MG63 (cell line): Measurements from ENCODE around the gene RBM42. TPM values are rescaled to one million over a fixed set of nuclear protein-coding genes. Genes with fewer than 3 reads are reported as not detected.
A peak's percentile ranks its signal among the peaks of the same experiment; 100 is the strongest.

ENCODE experiments used
- DNase-seq: peaks from one replicate; pipeline ENCODE4 v3.0.0-alpha.2; 2020
- H3K27me3 ChIP-seq: fragments of 250-450 bp; sonication (Bioruptor Pico); 2 replicates; pipeline ENCODE4 v1.5.1; 2020; ENCODE audit warnings: mild to moderate bottlenecking, moderate library complexity
- H3K36me3 ChIP-seq: fragments of 250-450 bp; sonication (Bioruptor Pico); 2 replicates; pipeline ENCODE4 v1.5.1; 2020; ENCODE audit warnings: mild to moderate bottlenecking, moderate library complexity
- H3K4me3 ChIP-seq: fragments of 250-450 bp; sonication (Bioruptor Pico); 2 replicates; pipeline ENCODE4 v1.5.1; 2020; ENCODE audit warnings: mild to moderate bottlenecking, moderate library complexity
- H3K9me3 ChIP-seq: fragments of 250-450 bp; sonication (Bioruptor Pico); 2 replicates; pipeline ENCODE4 v1.5.1; 2020; ENCODE audit warnings: mild to moderate bottlenecking, moderate library complexity
- total RNA-seq: library from RNA; depleted of rRNA; stranded (reverse); fragments of >200 nt; shearing (Covaris generic); gene quantifications from 2 replicates; pipeline ENCODE4 v1.2.3, GENCODE V29; 2014; ENCODE audit warnings: low replicate concordance; rRNA removed

Gene RBM42
- total RNA-seq, 1 experiment from 2014 or later = 144 TPM

DNA sequence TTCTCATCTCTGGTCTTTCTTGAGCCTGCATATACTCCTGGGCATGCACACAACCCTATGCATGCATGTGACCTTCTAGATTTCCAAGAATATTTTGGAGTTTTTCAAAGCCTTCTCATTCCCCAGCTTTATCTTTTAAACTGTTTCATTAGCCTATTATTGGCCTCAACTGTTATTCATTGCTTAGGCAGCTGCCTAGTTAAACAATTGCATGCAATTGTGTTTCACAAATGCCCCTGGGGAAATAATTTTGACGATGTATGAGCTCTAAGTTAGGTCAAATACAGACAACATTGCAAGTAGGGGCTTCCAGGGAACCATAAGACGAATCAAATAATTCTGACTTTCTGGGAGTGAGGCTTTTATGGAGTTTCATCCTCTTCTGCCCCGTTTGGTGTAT is 35.1 kb downstream of the RBM42 start:
- no peak overlapping the region for H3K4me3 ChIP-seq
- H3K36me3 ChIP-seq = peaks cover 33% of the 10 kb centered on the region
- peaks cover 11% of the 10 kb centered on the region for H3K27me3 ChIP-seq
- DNase-seq = no peak
- H3K9me3 ChIP-seq = no peaks in the 10 kb centered on the region

DNA sequence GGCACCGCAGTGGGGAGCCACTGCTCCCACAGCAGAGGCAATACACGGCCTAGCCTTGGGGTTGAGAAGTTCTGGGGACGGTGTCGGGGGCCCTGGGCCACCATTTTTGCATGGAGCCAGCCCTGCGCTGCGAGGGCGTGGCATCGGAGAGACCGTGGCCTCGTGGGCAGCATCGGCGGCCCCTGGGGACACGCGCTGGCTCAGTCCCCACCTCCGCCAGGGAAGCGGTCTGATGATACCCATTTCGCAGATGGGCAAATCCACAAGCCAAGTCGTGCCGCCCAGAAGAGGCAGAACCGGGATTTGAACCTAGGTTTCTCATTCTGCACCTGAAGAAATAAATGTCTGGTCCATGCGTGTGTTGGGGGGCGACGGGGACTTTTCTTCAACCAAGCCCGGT is 36.3 kb downstream of the RBM42 start:
- Histone ChIP-seq H3K27me3 (peaks cover 22% of the 10 kb centered on the region), H3K4me3 (no peak overlapping the region), H3K9me3 (no peaks in the 10 kb centered on the region), H3K36me3 (peaks cover 23% of the 10 kb centered on the region)
- no peak for DNase-seq

DNA sequence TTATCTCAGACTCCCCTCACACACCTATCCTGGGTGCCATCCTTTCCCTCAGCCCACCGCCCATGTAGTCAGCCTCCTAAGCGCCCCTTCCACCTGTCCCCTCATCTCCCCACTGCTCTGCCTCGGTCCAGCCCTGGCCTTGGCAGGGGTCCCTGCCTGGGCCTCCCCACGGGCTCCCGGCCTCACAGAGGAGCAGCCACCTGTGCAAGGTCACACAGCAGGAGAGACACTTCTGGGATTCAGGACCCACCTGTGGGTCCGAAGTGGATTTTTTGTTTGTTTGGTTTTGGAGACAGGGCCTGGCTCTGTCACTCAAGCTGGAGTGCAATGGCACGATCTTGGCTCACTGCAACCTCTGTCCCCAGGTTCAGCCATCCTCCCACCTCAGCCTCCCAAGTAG is 36.8 kb downstream of the RBM42 start:
- DNase-seq = no peak
- Histone ChIP-seq H3K36me3 (peaks cover 19% of the 10 kb centered on the region), H3K27me3 (peaks cover 22% of the 10 kb centered on the region), H3K9me3 (no peaks in the 10 kb centered on the region), H3K4me3 (no peak overlapping the region)

DNA sequence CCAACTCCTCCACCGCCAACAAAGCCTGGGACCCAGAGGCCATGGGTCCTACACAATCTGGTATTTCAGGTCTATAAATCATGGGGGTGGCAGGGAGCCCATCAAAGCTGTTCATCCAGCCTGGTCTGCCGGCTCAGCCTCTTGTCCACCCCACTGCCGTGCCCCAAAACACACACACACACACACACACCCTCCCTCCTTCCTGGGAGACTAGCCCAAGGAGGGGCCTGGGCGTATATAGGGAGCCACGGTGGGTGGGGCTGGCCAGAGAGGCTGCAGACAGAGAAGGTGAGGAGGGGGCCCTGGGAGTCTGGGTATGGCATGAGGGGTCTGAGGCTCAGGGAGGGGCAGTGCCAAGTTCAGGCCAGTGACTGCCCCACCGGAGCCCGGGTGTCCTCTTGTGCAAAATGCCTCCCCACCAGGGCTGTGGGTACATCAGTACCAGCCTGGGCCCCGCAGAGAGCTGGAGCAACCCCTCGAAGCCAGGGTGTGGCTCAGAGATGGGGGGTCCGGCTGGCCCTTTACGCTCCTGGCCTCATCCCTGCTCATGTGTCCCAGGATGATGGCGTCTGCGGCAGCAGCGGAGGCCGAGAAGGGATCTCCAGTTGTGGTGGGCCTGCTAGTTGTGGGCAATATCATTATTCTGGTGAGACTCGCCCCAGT is 37.5 kb downstream of the RBM42 start, which contains the start of gene UPK1A:
Gene UPK1A (plus strand): TSS at position 267 of the 663 bp plus-strand sequence. CDS start 296 bp downstream, at position 563.
- peaks cover 13% of the 10 kb centered on the region for H3K36me3 ChIP-seq
- no peak within 1 kb of the TSS for H3K4me3 ChIP-seq
- peaks cover 26% of the 10 kb centered on the region for H3K27me3 ChIP-seq
- no peaks in the 10 kb centered on the region for H3K9me3 ChIP-seq
- DNase-seq = no peak

DNA sequence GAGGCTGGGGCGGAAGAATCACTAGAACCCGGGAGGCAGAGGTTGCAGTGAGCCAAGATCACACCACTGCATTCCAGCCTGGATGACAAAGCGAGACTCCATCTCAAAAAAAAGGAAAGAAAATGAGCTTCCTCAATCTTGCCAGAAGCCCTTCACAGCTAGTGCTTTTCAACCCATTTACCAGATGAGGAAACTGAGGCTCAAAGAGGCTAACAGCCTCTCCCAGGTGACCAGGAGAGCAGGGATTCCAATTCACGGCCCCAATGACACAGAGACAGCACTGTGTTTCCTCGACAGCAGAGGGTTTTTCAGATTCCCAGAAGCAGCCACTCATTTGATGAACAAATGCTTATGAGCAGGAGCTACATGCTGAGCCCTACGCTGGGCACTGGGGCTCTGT is 40.7 kb downstream of the RBM42 start:
- DNase-seq = no peak
- Histone ChIP-seq H3K36me3 (no peaks in the 10 kb centered on the region; the same call in 1 of the 2 replicates), H3K27me3 (peaks cover 39% of the 10 kb centered on the region), H3K9me3 (no peaks in the 10 kb centered on the region), H3K4me3 (no peak overlapping the region)

DNA sequence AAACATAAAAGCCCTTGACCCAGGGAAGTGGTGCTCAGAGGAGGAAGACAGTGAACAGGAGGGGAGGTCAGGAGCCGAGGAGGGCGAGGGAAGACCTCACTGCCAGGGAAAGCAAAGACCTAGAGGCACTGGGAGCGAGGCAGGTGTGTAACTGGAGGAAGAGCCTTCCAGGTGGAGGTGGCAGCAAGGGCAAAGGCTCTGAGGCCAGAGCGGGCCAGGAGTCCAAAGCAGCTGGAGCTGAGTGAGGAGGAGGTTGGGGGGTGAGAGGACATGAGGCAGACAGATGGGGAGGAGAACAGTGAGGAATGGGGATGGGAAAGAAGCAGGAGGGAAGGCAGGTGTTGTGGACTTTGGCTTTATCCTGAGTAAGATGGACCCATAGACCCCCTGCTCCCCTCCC is 41.1 kb downstream of the RBM42 start:
- Histone ChIP-seq H3K27me3 (peaks cover 39% of the 10 kb centered on the region), H3K36me3 (no peaks in the 10 kb centered on the region; the same call in 1 of the 2 replicates), H3K9me3 (no peaks in the 10 kb centered on the region), H3K4me3 (no peak overlapping the region)
- no peak for DNase-seq

DNA sequence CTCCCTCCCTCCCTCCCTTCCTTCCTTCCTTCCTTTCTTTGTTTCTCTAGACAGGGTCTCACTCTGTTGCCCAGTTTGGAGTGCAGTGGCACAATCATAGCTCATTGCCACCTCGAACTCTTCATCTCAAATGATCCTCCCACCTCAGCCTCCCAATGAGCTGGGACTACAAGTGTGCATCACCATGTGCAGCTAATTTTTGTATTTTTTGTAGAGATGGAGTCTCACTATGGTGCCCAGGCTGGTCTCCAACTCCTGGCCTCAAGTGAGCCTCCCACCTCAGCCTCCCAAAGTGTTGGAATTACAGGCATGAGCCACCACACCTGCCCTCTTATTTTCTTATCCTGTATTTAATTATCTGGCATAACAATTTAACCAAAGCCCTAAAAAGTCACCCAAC is 41.9 kb downstream of the RBM42 start:
- Histone ChIP-seq H3K36me3 (no peaks in the 10 kb centered on the region; the same call in 1 of the 2 replicates), H3K9me3 (no peaks in the 10 kb centered on the region), H3K4me3 (no peak overlapping the region), H3K27me3 (peaks cover 39% of the 10 kb centered on the region)
- no peak for DNase-seq

DNA sequence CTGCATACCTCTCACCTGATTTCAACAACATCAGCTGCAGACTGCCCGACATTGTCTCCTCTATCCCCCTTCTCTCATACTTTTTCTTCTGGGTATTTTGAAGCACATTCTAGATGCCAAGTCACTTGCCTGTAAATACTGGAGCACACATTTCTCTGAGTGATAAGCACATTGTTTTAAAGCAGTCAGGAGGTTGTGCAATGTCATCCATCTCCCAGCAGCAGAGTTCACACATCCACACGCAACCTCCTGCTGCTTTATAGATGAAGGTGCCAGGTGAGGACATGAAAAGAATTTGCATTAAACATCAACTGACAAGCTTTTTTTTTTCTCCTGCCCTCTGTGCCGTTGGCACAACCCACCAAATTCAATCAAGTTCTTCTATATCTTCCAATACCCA is 43.0 kb downstream of the RBM42 start:
- DNase-seq = no peak
- Histone ChIP-seq H3K36me3 (no peaks in the 10 kb centered on the region), H3K9me3 (no peaks in the 10 kb centered on the region), H3K4me3 (no peak overlapping the region), H3K27me3 (peaks cover 39% of the 10 kb centered on the region)

DNA sequence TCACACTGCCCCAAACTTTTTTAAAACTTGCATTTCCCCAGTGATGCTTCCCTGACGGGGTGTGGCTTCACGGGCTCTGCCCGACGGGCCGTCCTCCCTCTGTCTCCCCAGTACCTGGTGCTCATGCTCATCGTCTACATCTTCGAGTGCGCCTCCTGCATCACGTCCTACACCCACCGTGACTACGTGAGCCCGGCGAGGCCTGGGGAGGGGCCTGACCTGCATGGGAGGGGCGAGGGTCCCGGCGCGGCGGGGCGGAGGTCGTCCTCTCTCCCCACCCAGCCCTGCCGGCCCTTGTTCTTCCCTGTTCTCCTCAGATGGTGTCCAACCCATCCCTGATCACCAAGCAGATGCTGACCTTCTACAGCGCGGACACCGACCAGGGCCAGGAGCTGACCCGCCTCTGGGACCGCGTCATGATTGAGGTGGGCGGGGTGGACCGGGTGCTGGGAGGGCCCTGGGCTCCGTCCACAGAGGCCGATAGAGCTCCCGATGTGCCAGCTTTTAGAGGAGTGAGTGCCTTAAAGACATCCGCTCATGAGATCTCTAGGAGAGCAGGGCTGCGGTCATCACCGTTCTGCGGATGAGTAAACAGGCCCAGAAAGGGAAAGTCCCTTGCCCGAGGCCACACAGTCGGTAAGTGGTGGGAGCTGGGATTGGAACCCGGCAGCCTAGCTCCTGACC is 44.4 kb downstream of the RBM42 start:
- Histone ChIP-seq H3K36me3 (no peaks in the 10 kb centered on the region), H3K4me3 (peak overlapping the region; percentile 16), H3K9me3 (no peaks in the 10 kb centered on the region), H3K27me3 (peaks cover 34% of the 10 kb centered on the region)
- DNase-seq = peak; percentile 69

DNA sequence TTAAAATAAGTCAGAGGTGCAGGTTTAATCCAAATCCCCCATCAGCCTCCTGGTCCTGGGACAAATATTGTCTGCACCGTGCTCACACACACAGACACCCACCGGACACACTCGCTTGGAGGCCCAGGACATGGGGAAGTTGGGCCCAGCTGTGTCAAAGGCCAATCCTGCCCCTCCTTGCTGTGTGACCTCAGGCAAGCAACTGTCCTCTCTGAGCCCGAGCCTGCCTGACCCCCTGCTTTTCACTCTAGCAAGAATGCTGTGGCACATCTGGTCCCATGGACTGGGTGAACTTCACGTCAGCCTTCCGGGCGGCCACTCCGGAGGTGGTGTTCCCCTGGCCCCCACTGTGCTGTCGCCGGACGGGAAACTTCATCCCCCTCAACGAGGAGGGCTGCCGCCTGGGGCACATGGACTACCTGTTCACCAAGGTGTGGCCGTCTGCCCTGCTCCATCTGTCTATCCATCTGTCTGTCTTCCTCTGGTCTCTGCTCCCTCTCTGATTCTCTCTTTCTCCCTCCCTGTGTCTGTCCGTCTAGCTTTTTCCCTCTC is 46.8 kb downstream of the RBM42 start:
- Histone ChIP-seq H3K9me3 (no peaks in the 10 kb centered on the region), H3K4me3 (no peak overlapping the region), H3K27me3 (peaks cover 17% of the 10 kb centered on the region), H3K36me3 (no peaks in the 10 kb centered on the region)
- DNase-seq = no peak

Other genes with a start within 250 kb of the RBM42 start
- gene FFAR2, start 180.8 kb upstream of the RBM42 start, total RNA-seq = not detected in 2 replicates
- not detected in 2 replicates for gene KRTDAP, start 138.6 kb upstream of the RBM42 start, total RNA-seq
- gene DMKN, start 115.4 kb upstream of the RBM42 start, total RNA-seq = not detected in 2 replicates
- 0.30 TPM in 1 of 2 replicates, not detected in the other for gene SBSN, start 100.7 kb upstream of the RBM42 start, total RNA-seq
- gene GAPDHS, start 95.6 kb upstream of the RBM42 start, total RNA-seq = not detected in 2 replicates
- gene TMEM147, start 83.4 kb upstream of the RBM42 start, total RNA-seq = 180 and 203 TPM in 2 replicates
- not detected in 2 replicates for gene ATP4A, start 65.4 kb upstream of the RBM42 start, total RNA-seq
- not detected in 2 replicates for gene PMIS2, start 42.9 kb upstream of the RBM42 start, total RNA-seq
- gene HAUS5, start 16.3 kb upstream of the RBM42 start, total RNA-seq = 12.8 and 18.2 TPM in 2 replicates
- gene ETV2, start 12.7 kb downstream of the RBM42 start, total RNA-seq = not detected in 2 replicates
- 377 and 417 TPM in 2 replicates for gene COX6B1, start 19.3 kb downstream of the RBM42 start, total RNA-seq
- not detected in 2 replicates for gene UPK1A, start 37.5 kb downstream of the RBM42 start, total RNA-seq
- not detected in 2 replicates for gene ZBTB32, start 75.5 kb downstream of the RBM42 start, total RNA-seq
- 2.3 and 6.0 TPM in 2 replicates for gene KMT2B, start 89.0 kb downstream of the RBM42 start, total RNA-seq
- gene IGFLR1, start 113.4 kb downstream of the RBM42 start, total RNA-seq = 0.27 and 2.4 TPM in 2 replicates
- 16.3 and 19.8 TPM in 2 replicates for gene U2AF1L4, start 116.4 kb downstream of the RBM42 start, total RNA-seq
- 37.6 and 76.2 TPM in 2 replicates for gene PSENEN, start 116.6 kb downstream of the RBM42 start, total RNA-seq
- gene LIN37, start 119.5 kb downstream of the RBM42 start, total RNA-seq = 2.4 and 4.1 TPM in 2 replicates
- not detected in 2 replicates for gene HSPB6, start 128.0 kb downstream of the RBM42 start, total RNA-seq
- gene PROSER3, start 129.1 kb downstream of the RBM42 start, total RNA-seq = 0.47 and 8.9 TPM in 2 replicates
- gene ARHGAP33, start 146.5 kb downstream of the RBM42 start, total RNA-seq = 0.42 and 1.6 TPM in 2 replicates
- not detected in 2 replicates for gene PRODH2, start 183.8 kb downstream of the RBM42 start, total RNA-seq
- not detected in 2 replicates for gene NPHS1, start 223.5 kb downstream of the RBM42 start, total RNA-seq
- 0.15 and 0.43 TPM in 2 replicates for gene KIRREL2, start 227.9 kb downstream of the RBM42 start, total RNA-seq
- gene APLP1, start 239.5 kb downstream of the RBM42 start, total RNA-seq = 19.1 and 32.5 TPM in 2 replicates